PC-3 (cell line): ENCODE results near the gene CDK19.

Source experiments
- EZH2 ChIP-seq: fragments of 300-600 bp; sonication (generic); IDR thresholded peaks from one replicate; pipeline ENCODE4 v1.6.1; 2017; ENCODE audit warnings: antibody characterized with exemption, mild to moderate bottlenecking, low read length; ENCODE audit not compliant: unreplicated experiment
- TF ChIP-seq, protein P1 (sequence below): fragments of 300-600 bp; sonication (generic); conservative IDR thresholded peaks from 2 replicates; pipeline ENCODE4 v1.5.1; 2017; ENCODE audit warnings: antibody characterized with exemption, low read depth, mild to moderate bottlenecking, low read length

DNA sequence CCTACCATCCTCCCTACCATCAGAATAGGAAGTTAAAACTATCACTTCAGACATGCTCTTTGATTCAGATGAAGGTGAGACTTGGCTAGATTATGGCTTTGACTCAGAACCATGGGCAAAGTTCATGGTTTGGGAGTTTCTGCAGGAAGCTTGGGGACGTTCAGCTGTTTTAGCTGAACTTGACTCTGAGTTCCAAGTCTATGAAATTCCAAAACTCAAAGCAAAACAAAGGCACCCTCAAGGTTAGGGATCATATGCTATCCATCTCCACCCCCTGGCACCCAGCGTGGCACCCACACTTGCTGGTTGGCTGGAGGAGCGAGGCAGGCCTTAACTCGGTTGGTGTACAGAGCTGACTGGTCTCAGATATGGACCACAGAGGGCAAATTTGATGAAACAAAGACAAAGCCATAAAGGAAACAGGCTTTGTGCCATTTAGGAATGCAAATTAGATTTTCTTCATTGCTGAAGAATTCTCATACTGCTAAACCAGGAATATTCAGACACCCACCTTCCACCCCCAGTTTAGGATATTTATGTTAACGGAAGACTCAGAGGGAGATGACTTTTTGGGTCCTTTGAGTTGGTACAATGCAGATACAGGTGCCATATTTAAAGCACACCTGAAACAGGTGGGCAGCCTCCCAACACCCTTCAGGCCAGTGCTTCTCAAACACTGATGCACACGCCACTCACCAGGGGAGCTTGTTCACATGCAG, 250.4 kb downstream of the CDK19 start:
- TF ChIP-seq, protein P1, sequence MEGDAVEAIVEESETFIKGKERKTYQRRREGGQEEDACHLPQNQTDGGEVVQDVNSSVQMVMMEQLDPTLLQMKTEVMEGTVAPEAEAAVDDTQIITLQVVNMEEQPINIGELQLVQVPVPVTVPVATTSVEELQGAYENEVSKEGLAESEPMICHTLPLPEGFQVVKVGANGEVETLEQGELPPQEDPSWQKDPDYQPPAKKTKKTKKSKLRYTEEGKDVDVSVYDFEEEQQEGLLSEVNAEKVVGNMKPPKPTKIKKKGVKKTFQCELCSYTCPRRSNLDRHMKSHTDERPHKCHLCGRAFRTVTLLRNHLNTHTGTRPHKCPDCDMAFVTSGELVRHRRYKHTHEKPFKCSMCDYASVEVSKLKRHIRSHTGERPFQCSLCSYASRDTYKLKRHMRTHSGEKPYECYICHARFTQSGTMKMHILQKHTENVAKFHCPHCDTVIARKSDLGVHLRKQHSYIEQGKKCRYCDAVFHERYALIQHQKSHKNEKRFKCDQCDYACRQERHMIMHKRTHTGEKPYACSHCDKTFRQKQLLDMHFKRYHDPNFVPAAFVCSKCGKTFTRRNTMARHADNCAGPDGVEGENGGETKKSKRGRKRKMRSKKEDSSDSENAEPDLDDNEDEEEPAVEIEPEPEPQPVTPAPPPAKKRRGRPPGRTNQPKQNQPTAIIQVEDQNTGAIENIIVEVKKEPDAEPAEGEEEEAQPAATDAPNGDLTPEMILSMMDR = no peak
- TF ChIP-seq EZH2 = no peak
